Fibroblast of lung (primary cell): Measurements from ENCODE around the gene SUSD6.

Experiments
- CTCF ChIP-seq, 2 donors: IDR thresholded peaks in 1 of 2; conservative IDR thresholded peaks in 1 of 2; 1 replicate in 1 of 2; 2 replicates in 1 of 2; pipeline ENCODE4 v1.5.1; 2011 to 2012; ENCODE audit warnings: low read length in 2 of 2, control low read depth in 1 of 2, inconsistent platforms in 1 of 2, low read depth in 1 of 2, mild to moderate bottlenecking in 1 of 2
- EZH2 ChIP-seq: IDR thresholded peaks from 2 replicates; pipeline ENCODE4 v1.5.1; 2012; ENCODE audit warnings: low read length, control low read depth, mild to moderate bottlenecking; ENCODE audit errors: missing control alignments

GRCh38 chr14:69593018-69593677, 18.2 kb upstream of the SUSD6 start:
- TF ChIP-seq CTCF (conservative IDR thresholded peaks at IDR 0.05 in 1 of 2, IDR thresholded peaks at IDR 0.05 in 1 of 2; ENCODE audit: low read depth in 1 of 2, low read length in 2 of 2) (no peak), EZH2 (no peak)
